IMR-90 (cell line): ENCODE results near the gene ANO2. TPM values are rescaled to one million over a fixed set of nuclear protein-coding genes. Genes with fewer than 3 reads are reported as not detected.

ENCODE experiments used
- ATAC-seq: fragments of 200-7000 bp; cut with Tn5 transposase; 2 replicates; pipeline ENCODE4 v1.9.1; 2020; ENCODE audit warnings: low read depth, mild to moderate bottlenecking, moderate library complexity
- BruUV-seq: library from RNA; stranded (reverse); fragments of 400-500 nt; replicated peaks from 2 replicates; lab custom pipeline; 2021; lab: Mats Ljungman, UMichigan
- CTCF ChIA-PET: fragments of 300-600 bp; formaldehyde crosslinking; extraction: SDS; loops from one replicate; lab custom pipeline; 2021; ENCODE audit warnings: antibody characterized with exemption; lab: Yijun Ruan, JAX
- POLR2A ChIA-PET: fragments of 300-600 bp; sonication (Branson Sonifier 250); formaldehyde crosslinking; loops from one replicate; lab custom pipeline; 2022; ENCODE audit warnings: antibody characterized with exemption; ENCODE audit not compliant: unreplicated experiment; lab: Charles Lee
- DNase-seq: peaks from one replicate; pipeline ENCODE4 v3.0.0; 2013
- H2AFZ ChIP-seq: replicated peaks from 2 replicates; pipeline ENCODE3; 2013; ENCODE audit warnings: low read length, mild to moderate bottlenecking; ENCODE audit not compliant: poor library complexity
- H2AK5ac ChIP-seq: 2 replicates; pipeline ENCODE4 v1.6.1; 2013; ENCODE audit warnings: low read depth, low read length, inconsistent platforms
- H2AK9ac ChIP-seq: replicated peaks from 2 replicates; pipeline ENCODE3; 2013; ENCODE audit warnings: mild to moderate bottlenecking, low read depth, low read length, moderate library complexity; ENCODE audit not compliant: poor library complexity
- H2BK120ac ChIP-seq: 2 replicates; pipeline ENCODE4 v1.6.1; 2013; ENCODE audit warnings: low read depth, low read length, inconsistent platforms
- H2BK15ac ChIP-seq: 3 replicates; pipeline ENCODE4 v1.6.1; 2013; ENCODE audit warnings: low read depth, low read length, inconsistent platforms
- H2BK20ac ChIP-seq: 2 replicates; pipeline ENCODE4 v1.6.1; 2013; ENCODE audit warnings: low read depth, mild to moderate bottlenecking, inconsistent platforms, low read length, moderate library complexity
- H2BK5ac ChIP-seq: 2 replicates; pipeline ENCODE4 v1.6.1; 2013; ENCODE audit warnings: mild to moderate bottlenecking, low read depth, low read length, inconsistent platforms; ENCODE audit not compliant: poor library complexity, severe bottlenecking
- H3K14ac ChIP-seq: replicated peaks from 2 replicates; pipeline ENCODE4 v1.6.1; 2013; ENCODE audit warnings: low read depth, low read length, inconsistent platforms
- H3K18ac ChIP-seq: 2 replicates; pipeline ENCODE4 v1.6.1; 2013; ENCODE audit warnings: low read depth, low read length, control low read depth
- H3K23ac ChIP-seq: 2 replicates; pipeline ENCODE4 v1.6.1; 2013; ENCODE audit warnings: low read depth, low read length, inconsistent platforms
- H3K27ac ChIP-seq: 2 replicates; pipeline ENCODE4 v1.5.1; 2013; ENCODE audit warnings: mild to moderate bottlenecking, control low read depth, low read length; ENCODE audit not compliant: insufficient read depth
- H3K27me3 ChIP-seq: 2 replicates; pipeline ENCODE4 v1.6.1; 2013; ENCODE audit warnings: low read length; ENCODE audit not compliant: control insufficient read depth, insufficient read depth
- H3K36me3 ChIP-seq: 2 replicates; pipeline ENCODE4 v1.6.1; 2013; ENCODE audit warnings: low read length, mixed read lengths; ENCODE audit not compliant: control insufficient read depth, insufficient read depth
- H3K4ac ChIP-seq: 2 replicates; pipeline ENCODE4 v1.6.1; 2013; ENCODE audit warnings: low read depth, low read length, inconsistent platforms
- H3K4me1 ChIP-seq: 2 replicates; pipeline ENCODE4 v1.6.1; 2013; ENCODE audit warnings: low read length, mixed read lengths; ENCODE audit not compliant: control insufficient read depth, insufficient read depth
- H3K4me2 ChIP-seq: 2 replicates; pipeline ENCODE4 v1.6.1; 2013; ENCODE audit warnings: low read depth, mild to moderate bottlenecking, control low read depth, low read length, moderate library complexity
- H3K4me3 ChIP-seq: 2 replicates; pipeline ENCODE4 v1.5.1; 2013; ENCODE audit warnings: low read depth, mild to moderate bottlenecking, control low read depth, low read length, moderate library complexity; ENCODE audit not compliant: insufficient read depth
- H3K56ac ChIP-seq: 2 replicates; pipeline ENCODE4 v1.6.1; 2013; ENCODE audit warnings: low read length, inconsistent platforms; ENCODE audit not compliant: insufficient read depth; ENCODE audit errors: extremely low read depth
- H3K79me1 ChIP-seq, 2 experiments: 2 replicates each; pipeline ENCODE4 v1.6.1; 2013; ENCODE audit warnings: low read length in 2 of 2, inconsistent platforms in 1 of 2, low read depth in 1 of 2
- H3K9ac ChIP-seq: 2 replicates; pipeline ENCODE4 v1.6.1; 2013; ENCODE audit warnings: low read depth, low read length, control low read depth
- H3K9me1 ChIP-seq: 2 replicates; pipeline ENCODE4 v1.6.1; 2013; ENCODE audit warnings: low read length, inconsistent platforms; ENCODE audit not compliant: insufficient read depth
- H3K9me3 ChIP-seq: 2 replicates; pipeline ENCODE4 v1.6.1; 2013; ENCODE audit warnings: low read length; ENCODE audit not compliant: control insufficient read depth, insufficient read depth
- H4K20me1 ChIP-seq: 2 replicates; pipeline ENCODE4 v1.6.1; 2013; ENCODE audit warnings: low read length, inconsistent platforms; ENCODE audit not compliant: insufficient read depth
- H4K5ac ChIP-seq: 2 replicates; pipeline ENCODE4 v1.6.1; 2013; ENCODE audit warnings: mild to moderate bottlenecking, low read depth, low read length, control low read depth
- H4K8ac ChIP-seq, 2 experiments: 2 replicates each; pipeline ENCODE4 v1.6.1; 2013; ENCODE audit warnings: low read depth in 2 of 2, low read length in 2 of 2, control low read depth in 1 of 2, inconsistent platforms in 1 of 2
- H4K91ac ChIP-seq: 2 replicates; pipeline ENCODE4 v1.6.1; 2013; ENCODE audit warnings: low read depth, low read length, inconsistent platforms; ENCODE audit not compliant: insufficient read depth
- BHLHE40 ChIP-seq: fragments of 150-350 bp; IDR thresholded peaks from 2 replicates; pipeline ENCODE4 v1.6.1; 2016; ENCODE audit warnings: mild to moderate bottlenecking, low read depth, low read length
- CEBPB ChIP-seq: IDR thresholded peaks from 2 replicates; pipeline ENCODE4 v1.6.1; 2012; ENCODE audit warnings: low read depth, low read length, improper control_type of control experiment
- CHD1 ChIP-seq: IDR thresholded peaks from 2 replicates; pipeline ENCODE4 v1.6.1; 2012; ENCODE audit warnings: low read depth, low read length, improper control_type of control experiment
- FOS ChIP-seq: fragments of 150-350 bp; IDR thresholded peaks from 2 replicates; pipeline ENCODE4 v1.6.1; 2016; ENCODE audit warnings: low read depth, low read length
- MAFK ChIP-seq: IDR thresholded peaks from 2 replicates; pipeline ENCODE4 v1.6.1; 2012; ENCODE audit warnings: low read depth, low read length, improper control_type of control experiment
- MAZ ChIP-seq: IDR thresholded peaks from 2 replicates; pipeline ENCODE4 v1.6.1; 2012; ENCODE audit warnings: low read depth, mild to moderate bottlenecking, low read length, improper control_type of control experiment, moderate library complexity, borderline replicate concordance
- MXI1 ChIP-seq: IDR thresholded peaks from 2 replicates; pipeline ENCODE4 v1.6.1; 2012; ENCODE audit warnings: low read depth, mild to moderate bottlenecking, low read length, moderate library complexity, borderline replicate concordance
- NFE2L2 ChIP-seq: fragments of 150-350 bp; IDR thresholded peaks from 2 replicates; pipeline ENCODE4 v1.6.1; 2016; ENCODE audit warnings: low read depth, mild to moderate bottlenecking, low read length
- POLR2A ChIP-seq: IDR thresholded peaks from 2 replicates; pipeline ENCODE4 v1.6.1; 2012; ENCODE audit warnings: mild to moderate bottlenecking, low read depth, low read length
- RAD21 ChIP-seq: IDR thresholded peaks from 2 replicates; pipeline ENCODE4 v1.6.1; 2012; ENCODE audit warnings: low read length, improper control_type of control experiment
- RCOR1 ChIP-seq: IDR thresholded peaks from 2 replicates; pipeline ENCODE4 v1.6.1; 2012; ENCODE audit warnings: mild to moderate bottlenecking, low read length, improper control_type of control experiment; ENCODE audit not compliant: insufficient replicate concordance
- RFX5 ChIP-seq: IDR thresholded peaks from 2 replicates; pipeline ENCODE4 v1.8.0; 2012; ENCODE audit warnings: low read depth, mild to moderate bottlenecking, low read length, moderate library complexity
- SMC3 ChIP-seq: fragments of 150-350 bp; IDR thresholded peaks from 2 replicates; pipeline ENCODE4 v1.6.1; 2016; ENCODE audit warnings: low read depth, mild to moderate bottlenecking, antibody characterized with exemption, low read length, moderate library complexity
- WGBS, 2 experiments: methylation state at CpG; one replicate each; pipeline versions ENCODE4 v1.1.5 to v1.1.7; 2013; ENCODE audit warnings: missing lambda C conversion rate in 2 of 2; ENCODE audit not compliant: insufficient read length in 1 of 2; ENCODE audit errors: extremely low coverage in 2 of 2; 5-methylcytosine and 5-hydroxymethylcytosine counted together
- dilution Hi-C: fragments of 300-500 bp; cut with HindIII; formaldehyde crosslinking; loops from one replicate; pipeline ENCODE4 v1.14.3; 2018; ENCODE audit warnings: low sequenced_read_pairs; ENCODE audit not compliant: unreplicated experiment
- in situ Hi-C: fragments of 300-500 bp; cut with MboI; formaldehyde crosslinking; loops from 3 replicates; pipeline ENCODE4 v1.14.3; 2019; ENCODE audit warnings: low sequenced_read_pairs, inconsistent platforms, mixed read lengths
- intact Hi-C: fragments of 100-400 bp; cut with micrococcal nuclease; formaldehyde crosslinking; loops from 2 replicates; pipeline ENCODE4 v1.10.0; 2022
- polyA plus RNA-seq, 3 experiments: library from polyadenylated mRNA; depleted of rRNA; stranded (reverse); fragments of >200 nt; gene quantifications; 2 replicates each; pipeline ENCODE4 v1.2.3, GENCODE V29; 2012; ENCODE audit warnings: low replicate concordance in 1 of 3
- total RNA-seq: library from RNA; depleted of rRNA; stranded (reverse); fragments of >200 nt; gene quantifications from 2 replicates; pipeline ENCODE4 v1.2.3, GENCODE V29; 2012
- TF ChIP-seq, protein P1 (sequence below): conservative IDR thresholded peaks from 2 replicates; pipeline ENCODE4 v1.5.1; 2012; ENCODE audit warnings: mild to moderate bottlenecking, low read depth, low read length, improper control_type of control experiment
- TF ChIP-seq, protein P2 (sequence below): fragments of 150-350 bp; IDR thresholded peaks from 2 replicates; pipeline ENCODE4 v1.6.1; 2017; ENCODE audit warnings: mild to moderate bottlenecking, antibody characterized with exemption, low read length, low read depth
- TF ChIP-seq, protein P3 (sequence below): fragments of 150-350 bp; IDR thresholded peaks from 2 replicates; pipeline ENCODE4 v1.6.1; 2016; ENCODE audit warnings: low read depth, mild to moderate bottlenecking, low read length, moderate library complexity, borderline replicate concordance

ANO2 gene
- total and polyA plus RNA-seq, 2 of the 4 experiments (the other 2 are of a cell fraction) = 0.22 TPM; not detected in 1

- Histone ChIP-seq H2AK9ac (peak overlapping the region; percentile 55), H4K8ac (no peak overlapping the region), H3K9me1 (no peaks in the 10 kb centered on the region), H3K9ac (no peak overlapping the region), H2AK5ac (no peak overlapping the region), H2BK5ac (no peak overlapping the region), H3K79me1 (no peaks in the 10 kb centered on the region), H3K4me1 (no peaks in the 10 kb centered on the region), H3K9me3 (no peaks in the 10 kb centered on the region), H3K56ac (no peak overlapping the region), H3K36me3 (no peaks in the 10 kb centered on the region), H3K4ac (no peak overlapping the region), H3K14ac (no peak overlapping the region), H2BK15ac (no peak overlapping the region), H3K23ac (no peak overlapping the region), H3K27me3 (peaks cover 38% of the 10 kb centered on the region), H4K5ac (no peak overlapping the region), H3K18ac (no peak overlapping the region), H2AFZ (peak overlapping the region; percentile 56), H3K4me3 (no peak overlapping the region), H3K4me2 (no peak overlapping the region), H3K27ac (no peak overlapping the region), H4K91ac (no peak overlapping the region), H2BK120ac (no peak overlapping the region), H2BK20ac (no peak overlapping the region), H4K20me1 (no peaks in the 10 kb centered on the region)
- dilution Hi-C loops (no loop called here), in situ Hi-C loops (no loop called here), intact Hi-C loops (loop anchor here (1.0 to 5.0 kb wide), 2 partner anchors 74 to 539 kb away; no protein-coding TSS in a partner anchor)
- no TSS peak for BruUV-seq
- 50% methylated on average over 5 of the region's 11 CpGs; no CpG with 5 or more reads in 1 of the 2 experiments for WGBS, 2 experiments
- DNase-seq (no peak), ATAC-seq (no peak)
- ChIA-PET CTCF (interaction anchor here (1.0 kb wide), 1 partner anchor 10 kb away, joined by 3 read pairs; no protein-coding TSS in a partner anchor), POLR2A (no interaction called here)
- TF ChIP-seq MAZ (no peak), RAD21 (no peak), MXI1 (no peak), NFE2L2 (no peak), RFX5 (no peak), RCOR1 (no peak), SMC3 (no peak), FOS (no peak), POLR2A (no peak), CHD1 (no peak), BHLHE40 (no peak), MAFK (no peak), CEBPB (no peak)
- TF ChIP-seq, protein P1, sequence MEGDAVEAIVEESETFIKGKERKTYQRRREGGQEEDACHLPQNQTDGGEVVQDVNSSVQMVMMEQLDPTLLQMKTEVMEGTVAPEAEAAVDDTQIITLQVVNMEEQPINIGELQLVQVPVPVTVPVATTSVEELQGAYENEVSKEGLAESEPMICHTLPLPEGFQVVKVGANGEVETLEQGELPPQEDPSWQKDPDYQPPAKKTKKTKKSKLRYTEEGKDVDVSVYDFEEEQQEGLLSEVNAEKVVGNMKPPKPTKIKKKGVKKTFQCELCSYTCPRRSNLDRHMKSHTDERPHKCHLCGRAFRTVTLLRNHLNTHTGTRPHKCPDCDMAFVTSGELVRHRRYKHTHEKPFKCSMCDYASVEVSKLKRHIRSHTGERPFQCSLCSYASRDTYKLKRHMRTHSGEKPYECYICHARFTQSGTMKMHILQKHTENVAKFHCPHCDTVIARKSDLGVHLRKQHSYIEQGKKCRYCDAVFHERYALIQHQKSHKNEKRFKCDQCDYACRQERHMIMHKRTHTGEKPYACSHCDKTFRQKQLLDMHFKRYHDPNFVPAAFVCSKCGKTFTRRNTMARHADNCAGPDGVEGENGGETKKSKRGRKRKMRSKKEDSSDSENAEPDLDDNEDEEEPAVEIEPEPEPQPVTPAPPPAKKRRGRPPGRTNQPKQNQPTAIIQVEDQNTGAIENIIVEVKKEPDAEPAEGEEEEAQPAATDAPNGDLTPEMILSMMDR = no peak
- TF ChIP-seq, protein P2, sequence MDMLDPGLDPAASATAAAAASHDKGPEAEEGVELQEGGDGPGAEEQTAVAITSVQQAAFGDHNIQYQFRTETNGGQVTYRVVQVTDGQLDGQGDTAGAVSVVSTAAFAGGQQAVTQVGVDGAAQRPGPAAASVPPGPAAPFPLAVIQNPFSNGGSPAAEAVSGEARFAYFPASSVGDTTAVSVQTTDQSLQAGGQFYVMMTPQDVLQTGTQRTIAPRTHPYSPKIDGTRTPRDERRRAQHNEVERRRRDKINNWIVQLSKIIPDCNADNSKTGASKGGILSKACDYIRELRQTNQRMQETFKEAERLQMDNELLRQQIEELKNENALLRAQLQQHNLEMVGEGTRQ = no peak
- TF ChIP-seq, protein P3, sequence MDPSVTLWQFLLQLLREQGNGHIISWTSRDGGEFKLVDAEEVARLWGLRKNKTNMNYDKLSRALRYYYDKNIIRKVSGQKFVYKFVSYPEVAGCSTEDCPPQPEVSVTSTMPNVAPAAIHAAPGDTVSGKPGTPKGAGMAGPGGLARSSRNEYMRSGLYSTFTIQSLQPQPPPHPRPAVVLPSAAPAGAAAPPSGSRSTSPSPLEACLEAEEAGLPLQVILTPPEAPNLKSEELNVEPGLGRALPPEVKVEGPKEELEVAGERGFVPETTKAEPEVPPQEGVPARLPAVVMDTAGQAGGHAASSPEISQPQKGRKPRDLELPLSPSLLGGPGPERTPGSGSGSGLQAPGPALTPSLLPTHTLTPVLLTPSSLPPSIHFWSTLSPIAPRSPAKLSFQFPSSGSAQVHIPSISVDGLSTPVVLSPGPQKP = no peak
These were observed 21.5 kb upstream of the ANO2 start for GRCh38 chr12:5966486-5967095.
